Gastrocnemius medialis (tissue), 4 donors: ENCODE results near the gene TTLL7. TPM values are rescaled to one million over a fixed set of nuclear protein-coding genes. Genes with fewer than 3 reads are reported as not detected.

Experiments
- ATAC-seq, 2 donors: fragments of 150-250 bp; one replicate each; pipeline ENCODE4 v1.9.1; 2016
- DNase-seq, 2 donors: peaks; one replicate each; pipeline ENCODE4 v3.0.0-alpha.2; 2019
- H3K27ac ChIP-seq, 4 donors: fragments of 200-600 bp; sonication (generic); 1 replicate in 1 of 4; 2 replicates in 3 of 4; pipeline ENCODE4 v1.5.1; 2016 to 2018; ENCODE audit warnings: mild to moderate bottlenecking in 2 of 4, moderate library complexity in 1 of 4
- H3K27me3 ChIP-seq, 3 donors: fragments of 200-600 bp; sonication (generic) in 2 of 3; 1 replicate in 1 of 3; 2 replicates in 2 of 3; pipeline versions ENCODE4 v1.5.1 to v1.6.0; 2016 to 2019; ENCODE audit warnings: mild to moderate bottlenecking in 1 of 3, moderate library complexity in 1 of 3
- H3K36me3 ChIP-seq, 2 donors: fragments of 200-600 bp; sonication (generic) in 1 of 2; one replicate each; pipeline ENCODE4 v1.5.1; 2017 to 2018
- H3K4me1 ChIP-seq, 2 donors: fragments of 200-600 bp; sonication (generic) in 1 of 2; one replicate each; pipeline ENCODE4 v1.5.1; 2016 to 2017; ENCODE audit warnings: mild to moderate bottlenecking in 2 of 2
- H3K4me3 ChIP-seq, 4 donors: fragments of 200-600 bp; sonication (generic) in 3 of 4; 1 replicate in 1 of 4; 2 replicates in 3 of 4; pipeline ENCODE4 v1.5.1; 2016 to 2019; ENCODE audit warnings: mild to moderate bottlenecking in 2 of 4
- H3K9me3 ChIP-seq, 3 donors: fragments of 200-600 bp; sonication (generic) in 2 of 3; 1 replicate in 1 of 3; 2 replicates in 2 of 3; pipeline ENCODE4 v1.5.1; 2016 to 2019
- CTCF ChIP-seq, 5 experiments: fragments of 450-650 bp in 3 of 5; fragments of 200-600 bp in 2 of 5; sonication (generic) in 2 of 5; IDR thresholded peaks in 4 of 5; conservative IDR thresholded peaks in 1 of 5; 1 replicate in 4 of 5; 2 replicates in 1 of 5; pipeline ENCODE4 v1.5.1; 2016 to 2019; ENCODE audit warnings: antibody characterized with exemption in 5 of 5, mild to moderate bottlenecking in 3 of 5, moderate library complexity in 3 of 5
- POLR2A ChIP-seq, 2 donors: fragments of 450-650 bp; IDR thresholded peaks; one replicate each; pipeline ENCODE4 v1.6.1; 2017; ENCODE audit warnings: antibody characterized with exemption in 2 of 2, mild to moderate bottlenecking in 2 of 2, moderate library complexity in 2 of 2
- in situ Hi-C, 4 donors: fragments of 200-750 bp; cut with MboI; loops; one replicate each; pipeline versions ENCODE4 v1.15.0 to v1.8.0; 2017; ENCODE audit warnings: low sequenced_read_pairs in 4 of 4
- intact Hi-C: fragments of 100-400 bp; cut with DNase I; formaldehyde crosslinking; loops from one replicate; pipeline ENCODE4 v1.15.1; 2023; ENCODE audit warnings: low total_unique reads
- total RNA-seq, 4 donors: library from RNA; depleted of rRNA; stranded (reverse); fragments of >200 nt; gene quantifications; one replicate each; pipeline versions ENCODE4 v1.1.0 to v1.2.3, GENCODE V29; 2016

Gene TTLL7
- total RNA-seq, 4 donors from 2014 or later = 8.2 to 22.9 (median 12.3) TPM

GRCh38 chr1:84001501-84001900, 2.6 kb upstream of the TTLL7 start:
- TF ChIP-seq POLR2A (IDR thresholded peaks at IDR 0.05) = no peak
- TF ChIP-seq CTCF (IDR thresholded peaks at IDR 0.05 in 4 of 5, conservative IDR thresholded peaks at IDR 0.05 in 1 of 5) = no peak
- in situ Hi-C loops (no loop called here), intact Hi-C loops (no loop called here)
- no peaks in the 10 kb centered on the region for H3K9me3 ChIP-seq
- peaks cover 13 to 17% of the 10 kb centered on the region in 2 donors for H3K4me1 ChIP-seq
- no peak overlapping the region for H3K27ac ChIP-seq
- DNase-seq = no peak
- H3K4me3 ChIP-seq = no peak overlapping the region
- ATAC-seq = no peak
- H3K36me3 ChIP-seq = no peaks in the 10 kb centered on the region
- no peaks in the 10 kb centered on the region for H3K27me3 ChIP-seq

GRCh38 chr1:84000954-84001495, 2.1 kb upstream of the TTLL7 start:
- ATAC-seq (no peak), DNase-seq (no peak)
- H3K4me3 ChIP-seq = no peak overlapping the region
- H3K27ac ChIP-seq = no peak overlapping the region
- no peak for TF ChIP-seq CTCF (IDR thresholded peaks at IDR 0.05 in 4 of 5, conservative IDR thresholded peaks at IDR 0.05 in 1 of 5)
- TF ChIP-seq POLR2A (IDR thresholded peaks at IDR 0.05) = no peak
- in situ Hi-C loops (no loop called here), intact Hi-C loops (no loop called here)
- H3K4me1 ChIP-seq = peaks cover 13 to 17% of the 10 kb centered on the region in 2 donors
- H3K27me3 ChIP-seq = no peaks in the 10 kb centered on the region
- no peaks in the 10 kb centered on the region for H3K9me3 ChIP-seq
- no peaks in the 10 kb centered on the region for H3K36me3 ChIP-seq

GRCh38 chr1:84000196-84000885, 1.4 kb upstream of the TTLL7 start:
- Histone ChIP-seq H3K4me3 (no peak overlapping the region), H3K9me3 (no peaks in the 10 kb centered on the region), H3K36me3 (no peaks in the 10 kb centered on the region), H3K27ac (no peak overlapping the region), H3K4me1 (peaks cover 13 to 17% of the 10 kb centered on the region in 2 donors), H3K27me3 (no peaks in the 10 kb centered on the region)
- DNase-seq (no peak), ATAC-seq (no peak)
- TF ChIP-seq CTCF (IDR thresholded peaks at IDR 0.05 in 4 of 5, conservative IDR thresholded peaks at IDR 0.05 in 1 of 5) (no peak), POLR2A (IDR thresholded peaks at IDR 0.05) (no peak)
- intact Hi-C loops = no loop called here
- in situ Hi-C loops = no loop called here

- intact Hi-C loops = loop anchor here (2.0 to 10.0 kb wide), 4 partner anchors 78 to 507 kb away; partner anchors contain the start of genes GNG5 and SPATA1
- TF ChIP-seq POLR2A (IDR thresholded peaks at IDR 0.05) (no peak), CTCF (IDR thresholded peaks at IDR 0.05 in 4 of 5, conservative IDR thresholded peaks at IDR 0.05 in 1 of 5) (no peak)
- Histone ChIP-seq H3K4me1 (peaks cover 13 to 17% of the 10 kb centered on the region in 2 donors), H3K9me3 (no peaks in the 10 kb centered on the region), H3K27me3 (no peaks in the 10 kb centered on the region), H3K36me3 (no peaks in the 10 kb centered on the region), H3K4me3 (peak overlapping the region; percentile 65 to 93 (median 89)), H3K27ac (peak overlapping the region; percentile 81 to 90 (median 86))
- ATAC-seq = peak; percentile 90 to 91
- in situ Hi-C loops = no loop called here
- DNase-seq = peak; percentile 32 to 71
These were observed 436 bp upstream of the TTLL7 start for GRCh38 chr1:83999316-83999819.
